Right lobe of liver (tissue), 4 donors: Measurements from ENCODE around the gene ARF3.

ENCODE experiments used
- POLR2A ChIP-seq: fragments of 450-650 bp; IDR thresholded peaks from one replicate; pipeline ENCODE4 v1.6.1; 2017; ENCODE audit warnings: antibody characterized with exemption, mild to moderate bottlenecking
- TF ChIP-seq, protein P1 (sequence below), 4 donors: fragments of 200-600 bp in 3 of 4; fragments of 450-650 bp in 1 of 4; IDR thresholded peaks; one replicate each; pipeline versions ENCODE4 v1.5.1 to v1.8.0; 2016 to 2022; ENCODE audit warnings: antibody characterized with exemption in 4 of 4, mild to moderate bottlenecking in 2 of 4
- donor health status: DM: no; HTN: no; CAD: no.
- donor health status: DM: no; HTN: no; CAD: no.
- donor health status: DM: no; HTN: yes; CAD: no.

DNA sequence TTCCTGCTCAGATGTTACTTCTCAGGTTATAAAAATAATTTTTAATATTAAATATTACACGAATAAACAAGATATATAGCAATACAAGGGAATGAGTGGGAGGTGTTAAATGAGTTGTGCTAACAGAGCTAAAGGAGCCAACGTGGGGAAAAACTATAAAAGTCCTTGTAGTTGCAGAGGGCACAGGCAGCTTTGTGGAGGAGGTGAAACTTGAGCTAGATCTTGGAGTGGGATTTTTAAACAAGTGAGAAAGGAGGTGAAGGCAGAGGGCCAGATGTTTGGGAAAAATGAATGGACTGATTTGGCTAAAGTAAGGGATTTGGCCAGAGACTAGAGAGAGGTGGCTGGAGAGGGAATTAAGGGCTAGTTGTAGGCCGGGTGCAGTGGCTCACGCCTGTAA lies 26.8 kb downstream of the ARF3 start:
- TF ChIP-seq, protein P1, sequence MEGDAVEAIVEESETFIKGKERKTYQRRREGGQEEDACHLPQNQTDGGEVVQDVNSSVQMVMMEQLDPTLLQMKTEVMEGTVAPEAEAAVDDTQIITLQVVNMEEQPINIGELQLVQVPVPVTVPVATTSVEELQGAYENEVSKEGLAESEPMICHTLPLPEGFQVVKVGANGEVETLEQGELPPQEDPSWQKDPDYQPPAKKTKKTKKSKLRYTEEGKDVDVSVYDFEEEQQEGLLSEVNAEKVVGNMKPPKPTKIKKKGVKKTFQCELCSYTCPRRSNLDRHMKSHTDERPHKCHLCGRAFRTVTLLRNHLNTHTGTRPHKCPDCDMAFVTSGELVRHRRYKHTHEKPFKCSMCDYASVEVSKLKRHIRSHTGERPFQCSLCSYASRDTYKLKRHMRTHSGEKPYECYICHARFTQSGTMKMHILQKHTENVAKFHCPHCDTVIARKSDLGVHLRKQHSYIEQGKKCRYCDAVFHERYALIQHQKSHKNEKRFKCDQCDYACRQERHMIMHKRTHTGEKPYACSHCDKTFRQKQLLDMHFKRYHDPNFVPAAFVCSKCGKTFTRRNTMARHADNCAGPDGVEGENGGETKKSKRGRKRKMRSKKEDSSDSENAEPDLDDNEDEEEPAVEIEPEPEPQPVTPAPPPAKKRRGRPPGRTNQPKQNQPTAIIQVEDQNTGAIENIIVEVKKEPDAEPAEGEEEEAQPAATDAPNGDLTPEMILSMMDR (IDR thresholded peaks at IDR 0.05) = no peak
- no peak for TF ChIP-seq POLR2A
